Inferior parietal cortex (tissue), 1 donor: ENCODE data around the gene LDLRAD3.

ENCODE experiments used
- DNase-seq: peaks from one replicate; pipeline ENCODE4 v3.0.0-alpha.2; 2016; ENCODE audit errors: extremely low spot score

Gene LDLRAD3

DNA sequence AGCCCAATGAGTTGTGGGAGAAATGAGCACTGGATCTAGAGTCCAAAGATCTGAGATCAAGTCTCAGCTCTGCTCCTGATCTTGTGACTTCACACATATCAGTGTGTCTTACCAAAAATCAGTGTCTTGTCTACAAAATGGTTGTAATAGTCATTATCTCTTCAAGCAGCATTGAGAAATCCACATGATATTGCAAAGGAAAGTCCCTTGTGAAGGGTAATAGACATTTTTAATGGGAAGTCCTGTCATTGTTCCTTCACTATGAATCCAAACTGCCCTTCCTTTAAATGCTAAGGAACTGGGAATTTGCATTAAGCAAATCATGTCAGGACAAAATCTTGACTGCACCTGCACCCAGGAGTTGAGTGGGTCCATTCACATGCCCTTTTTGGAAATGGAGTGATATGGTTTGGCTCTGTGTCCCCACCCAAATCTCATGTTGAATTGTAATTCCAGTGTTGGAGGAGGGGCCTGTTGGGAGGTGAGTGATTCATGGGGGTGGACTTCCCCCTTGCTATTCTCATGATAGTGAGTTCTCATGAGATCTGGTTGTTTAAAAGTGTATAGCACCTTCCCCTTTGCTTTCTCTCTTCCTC is 294.3 kb downstream of the LDLRAD3 start:
- DNase-seq = no peak

DNA sequence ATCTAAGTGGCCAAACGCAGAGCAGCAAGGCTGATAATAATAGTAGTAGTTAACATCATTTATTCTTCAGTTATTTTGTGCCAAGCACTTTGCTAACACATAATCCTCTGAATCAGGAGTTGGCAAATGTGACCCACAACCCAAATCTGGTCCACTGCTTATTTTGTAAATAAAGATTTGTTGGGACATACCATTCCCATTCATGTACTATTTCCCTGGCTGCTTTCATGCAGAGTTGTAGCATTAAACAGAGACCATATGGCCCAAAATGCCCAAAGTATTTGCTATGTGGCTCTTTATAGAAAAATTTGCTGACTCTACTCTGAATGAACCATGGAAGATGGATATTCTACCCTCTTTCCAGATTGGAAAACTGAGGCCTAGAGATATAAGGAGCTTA is 295.0 kb downstream of the LDLRAD3 start:
- DNase-seq = no peak

DNA sequence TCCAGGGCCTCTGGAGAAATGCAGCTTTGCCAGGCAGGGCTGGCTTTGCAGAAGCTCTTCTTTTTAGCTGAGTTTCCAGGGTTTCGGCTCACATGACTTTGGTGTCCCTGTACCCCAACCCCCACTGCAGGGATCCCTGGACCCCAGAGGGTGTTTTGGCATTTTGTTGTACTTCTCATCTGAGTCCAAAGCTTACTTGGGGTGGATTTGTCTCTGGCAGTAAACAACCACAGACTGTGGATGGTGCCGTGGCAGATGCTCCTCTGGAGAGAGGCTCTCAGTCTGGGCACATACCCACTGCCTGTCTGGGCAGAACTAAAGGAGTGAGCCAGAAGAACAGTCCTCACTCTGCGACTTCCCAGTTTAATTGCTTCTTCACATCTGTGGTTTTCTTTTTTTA is 295.8 kb downstream of the LDLRAD3 start:
- DNase-seq = peak; percentile 37

DNA sequence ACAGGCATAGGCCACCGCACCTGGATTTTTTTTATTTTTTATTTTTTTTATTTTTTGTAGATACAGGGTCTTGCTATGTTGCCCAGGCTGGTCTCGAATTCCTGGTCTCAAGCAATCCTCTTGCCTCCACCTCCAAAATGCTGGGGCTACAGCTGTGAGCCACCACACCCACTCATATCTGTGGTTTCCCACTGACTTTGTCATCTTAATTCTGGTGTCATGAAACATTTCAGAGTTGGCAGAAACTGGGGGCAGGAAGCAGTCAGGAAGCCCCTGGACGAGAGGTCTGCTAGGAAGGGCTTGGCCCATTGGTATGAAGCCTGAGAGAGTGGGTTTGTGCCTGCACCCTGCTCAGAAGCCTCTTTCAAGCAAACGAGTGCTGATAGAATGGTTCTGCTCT is 296.3 kb downstream of the LDLRAD3 start:
- no peak for DNase-seq

DNA sequence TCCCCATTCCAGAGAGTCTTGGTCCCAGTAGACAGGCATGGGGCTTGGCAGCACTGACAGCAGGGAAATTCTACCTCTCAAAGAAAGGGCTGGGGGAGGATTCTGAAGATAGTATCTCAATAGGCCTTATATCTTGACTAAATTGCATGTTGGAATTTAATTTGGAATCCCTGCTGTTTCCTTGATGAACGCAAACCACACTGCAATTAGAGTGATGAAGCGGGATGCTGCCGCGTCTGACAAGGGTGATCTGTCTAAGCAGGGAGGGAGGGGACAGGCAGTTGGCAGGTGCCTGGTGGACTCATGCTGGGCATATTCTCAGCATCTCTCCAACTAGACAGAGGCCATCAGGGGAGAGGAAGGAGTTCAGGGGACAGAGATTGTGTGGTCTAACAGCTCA is 296.9 kb downstream of the LDLRAD3 start:
- DNase-seq = no peak

DNA sequence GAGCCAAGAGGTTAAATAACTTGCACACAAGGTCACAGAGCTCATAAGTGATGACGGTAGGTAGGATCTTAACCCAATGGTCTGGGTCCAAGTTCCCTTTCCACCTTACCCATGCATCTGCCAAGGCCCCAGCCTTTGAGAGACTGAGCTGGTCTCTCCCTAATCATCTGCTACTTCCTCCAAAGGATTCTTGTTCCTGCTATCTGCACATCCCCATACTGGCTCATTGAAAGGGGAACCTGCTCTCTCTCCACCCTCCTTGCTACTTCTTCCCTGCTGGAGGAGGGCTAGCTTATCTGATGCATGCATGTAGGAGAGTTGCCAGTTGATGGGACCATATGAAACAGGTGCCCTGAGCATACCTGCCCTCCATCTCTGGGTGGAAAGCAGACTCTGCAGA is 297.6 kb downstream of the LDLRAD3 start:
- no peak for DNase-seq

DNA sequence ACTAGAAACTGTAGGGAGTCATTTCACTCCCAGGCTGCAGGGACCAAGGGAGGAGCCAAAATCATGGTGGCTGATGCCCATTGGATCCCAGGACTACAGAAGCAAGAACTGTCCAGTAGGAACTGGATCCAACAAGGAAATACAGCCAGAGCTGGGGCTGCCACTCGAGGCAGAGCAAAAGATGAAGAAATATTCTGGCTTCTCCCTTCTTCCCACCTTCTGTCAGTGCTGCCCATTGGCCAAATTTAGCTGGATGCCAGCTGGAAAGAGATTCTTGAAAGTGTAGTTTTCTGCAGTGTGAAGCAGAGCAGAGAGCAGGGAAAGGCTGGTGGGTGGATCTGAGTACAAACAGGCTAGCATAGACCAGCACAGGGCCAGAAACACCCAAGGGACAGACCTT is 299.8 kb downstream of the LDLRAD3 start:
- DNase-seq = peak; percentile 66

DNA sequence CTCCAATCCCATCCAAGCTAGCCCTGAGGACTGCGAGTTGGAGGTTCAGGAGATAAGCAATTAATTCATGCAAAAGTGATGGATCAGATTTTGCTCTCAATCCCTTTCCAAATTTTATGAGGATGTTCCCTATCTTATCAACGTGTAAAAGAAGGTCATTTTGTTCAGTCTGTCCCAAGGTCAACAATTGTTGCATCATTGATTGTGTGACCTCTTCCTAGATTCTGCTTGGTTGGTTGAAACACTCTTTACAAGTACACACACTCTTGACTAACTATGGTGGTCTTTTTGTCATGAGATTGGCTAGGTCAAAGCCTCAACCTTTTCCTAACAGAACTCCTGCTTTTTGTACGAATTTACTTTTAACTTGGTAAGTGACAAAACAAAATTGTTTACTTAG is 303.6 kb downstream of the LDLRAD3 start:
- no peak for DNase-seq

DNA sequence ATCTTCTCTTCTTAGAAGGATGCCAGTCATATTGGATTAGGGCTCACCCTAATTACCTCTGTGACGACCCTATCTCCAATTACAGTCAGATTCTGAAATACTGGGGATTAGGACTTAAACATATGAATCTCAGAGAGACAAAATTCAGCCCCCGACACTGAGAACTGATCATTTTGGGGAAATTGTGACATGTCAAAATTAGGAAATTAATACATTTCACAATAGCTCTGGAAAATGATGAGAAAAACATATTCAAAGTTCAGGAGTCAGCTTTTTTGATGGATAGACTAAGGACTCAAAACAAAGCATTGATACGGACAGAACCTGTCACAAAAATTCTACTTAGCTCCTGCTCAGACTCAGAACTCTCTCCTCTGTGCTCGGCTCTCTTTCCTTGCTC is 304.6 kb downstream of the LDLRAD3 start:
- DNase-seq = no peak

DNA sequence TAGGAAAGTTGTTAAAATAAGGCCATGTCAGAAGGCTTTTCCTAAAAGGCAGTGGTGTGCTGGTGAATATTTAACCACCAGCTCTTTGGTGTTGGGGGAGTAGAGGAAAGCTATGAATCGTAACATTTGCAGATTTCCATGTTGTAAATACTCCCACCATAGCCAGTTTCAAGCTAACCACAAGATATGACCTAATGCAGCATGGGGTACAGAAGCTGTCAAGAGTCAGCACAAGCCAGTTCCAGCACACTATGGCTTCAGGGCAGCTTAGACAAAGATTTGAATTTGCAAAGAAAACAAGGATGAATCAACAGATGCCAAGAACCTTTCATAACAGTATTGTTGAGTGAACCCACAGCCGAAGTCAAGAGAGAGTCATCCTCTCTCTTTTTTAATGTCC is 305.4 kb downstream of the LDLRAD3 start:
- DNase-seq = no peak

DNA sequence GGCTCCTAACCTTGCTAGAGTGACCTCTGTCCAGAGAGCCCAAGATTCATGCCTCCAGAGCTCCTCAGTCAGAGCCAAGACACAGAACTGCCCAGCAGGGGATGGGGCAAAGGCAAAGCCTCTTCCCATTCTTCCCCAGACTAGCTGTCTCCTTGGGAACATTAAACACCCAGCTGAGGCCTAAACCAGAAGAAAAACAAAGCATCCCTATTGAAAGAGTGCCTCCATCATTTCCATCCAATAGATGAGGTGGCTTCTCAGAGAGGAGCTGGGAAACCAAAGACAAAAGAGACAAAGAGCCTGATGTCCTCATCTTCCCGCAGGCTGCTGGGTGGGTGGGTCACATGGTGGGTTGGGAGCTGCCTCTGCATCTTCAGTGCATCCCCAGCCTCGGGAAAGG is 308.0 kb downstream of the LDLRAD3 start:
- DNase-seq = no peak

DNA sequence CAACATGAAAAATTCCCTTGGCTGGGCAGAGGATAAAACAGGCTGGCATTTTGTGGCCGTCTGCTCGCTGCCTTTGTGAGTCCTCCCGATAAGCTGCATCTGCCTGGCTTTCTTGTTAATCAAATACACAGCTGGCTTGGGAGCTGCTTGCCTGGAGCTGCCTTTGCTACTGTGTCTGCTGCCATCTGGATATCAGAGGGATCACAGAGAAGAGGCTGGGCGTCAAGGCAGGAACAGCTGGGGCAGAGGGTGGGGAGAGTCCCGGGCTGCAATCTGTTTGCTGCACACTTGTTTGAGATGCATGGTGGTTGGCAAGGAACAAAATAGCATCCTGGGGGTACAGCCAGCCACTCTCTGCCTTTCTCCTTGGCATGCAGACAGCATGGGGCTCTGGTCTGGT is 309.4 kb downstream of the LDLRAD3 start:
- DNase-seq = no peak

DNA sequence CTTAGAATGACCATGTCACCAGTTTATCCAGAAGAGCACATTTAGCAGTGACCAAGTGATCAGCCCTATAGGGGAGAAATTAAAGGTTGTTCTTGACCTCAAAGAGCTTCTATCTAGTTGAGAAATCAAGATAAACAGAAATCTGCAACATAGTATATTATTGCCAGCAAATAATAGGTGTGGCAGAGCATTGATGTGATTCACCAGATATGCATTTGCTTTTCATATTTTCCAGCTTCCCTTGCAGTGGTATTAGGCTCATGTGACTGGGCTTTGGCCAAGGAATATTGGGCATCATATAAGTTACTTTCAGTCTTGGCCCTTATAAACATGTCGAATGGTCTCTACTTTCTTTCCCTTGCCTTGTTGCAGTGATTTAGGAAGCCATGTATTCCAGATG is 310.9 kb downstream of the LDLRAD3 start:
- DNase-seq = no peak

DNA sequence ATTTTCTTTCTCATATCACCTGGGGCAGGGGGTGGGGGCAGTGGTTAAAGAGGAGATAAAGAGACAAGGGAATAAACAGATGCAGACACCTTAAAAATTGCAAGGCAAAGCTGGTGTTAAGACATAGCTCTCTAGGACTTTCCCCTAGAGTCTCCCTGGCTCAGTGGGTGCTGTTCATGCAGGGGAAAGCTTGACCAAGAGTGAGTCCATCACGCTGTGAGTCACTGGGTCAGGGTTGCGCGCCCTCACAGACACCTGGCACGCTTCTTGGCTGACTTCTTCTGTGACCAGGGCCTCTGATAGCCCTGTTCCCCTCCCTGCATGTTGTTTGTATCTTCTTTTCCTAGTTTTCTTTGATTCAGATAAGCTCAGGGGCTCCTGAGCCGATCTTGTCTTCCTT is 313.5 kb downstream of the LDLRAD3 start:
- DNase-seq = no peak

DNA sequence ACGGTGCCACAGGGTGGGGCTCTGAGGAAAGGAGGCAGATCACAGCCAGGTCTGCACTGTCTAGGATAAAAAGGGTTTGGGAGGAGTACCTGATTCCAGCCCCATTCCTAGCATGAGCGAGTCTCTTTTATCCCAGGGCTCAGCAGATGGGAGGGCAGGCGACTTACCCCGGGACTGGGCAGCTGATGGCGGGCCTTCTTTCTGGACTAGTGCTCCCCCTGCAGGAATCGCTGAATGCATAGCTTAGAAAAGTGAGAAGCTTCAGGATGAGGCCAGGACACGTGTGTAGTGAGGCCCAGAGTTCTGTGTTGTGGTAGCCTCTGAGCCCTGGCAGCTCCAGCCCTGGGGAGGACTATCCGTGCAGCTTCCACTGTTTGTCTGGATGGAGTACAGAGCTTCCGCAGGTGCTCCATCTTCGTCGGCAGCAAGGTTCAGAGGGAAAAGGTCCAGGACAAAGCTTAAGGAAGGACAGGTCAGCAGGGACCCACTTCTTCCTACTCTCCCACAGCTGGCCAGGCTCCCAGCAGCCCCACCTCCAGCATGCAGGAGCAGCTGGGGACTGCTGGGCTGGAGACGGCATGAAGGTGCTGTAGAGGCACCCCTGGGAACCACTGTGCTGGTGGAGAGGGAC is 315.0 kb downstream of the LDLRAD3 start:
- DNase-seq = peak; percentile 60

DNA sequence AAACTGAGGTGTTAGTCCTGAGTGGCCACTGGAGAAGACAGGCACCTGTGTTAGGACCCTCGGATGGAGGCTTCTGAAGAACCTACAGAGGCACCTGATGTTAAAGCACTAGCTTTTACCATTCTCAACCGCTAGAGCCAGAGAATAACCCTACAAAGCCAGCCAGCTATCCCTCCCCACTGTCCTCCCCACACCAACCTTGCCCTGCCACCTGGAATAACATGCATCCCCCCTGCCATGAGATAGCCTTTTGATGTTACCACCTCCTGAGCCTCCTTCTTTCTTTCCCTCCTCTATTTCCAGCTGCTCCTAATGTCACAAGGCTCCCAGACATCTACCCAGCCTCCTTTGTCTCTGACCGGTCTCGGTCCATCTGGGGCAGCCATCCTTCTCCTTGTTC is 317.2 kb downstream of the LDLRAD3 start:
- DNase-seq = no peak

DNA sequence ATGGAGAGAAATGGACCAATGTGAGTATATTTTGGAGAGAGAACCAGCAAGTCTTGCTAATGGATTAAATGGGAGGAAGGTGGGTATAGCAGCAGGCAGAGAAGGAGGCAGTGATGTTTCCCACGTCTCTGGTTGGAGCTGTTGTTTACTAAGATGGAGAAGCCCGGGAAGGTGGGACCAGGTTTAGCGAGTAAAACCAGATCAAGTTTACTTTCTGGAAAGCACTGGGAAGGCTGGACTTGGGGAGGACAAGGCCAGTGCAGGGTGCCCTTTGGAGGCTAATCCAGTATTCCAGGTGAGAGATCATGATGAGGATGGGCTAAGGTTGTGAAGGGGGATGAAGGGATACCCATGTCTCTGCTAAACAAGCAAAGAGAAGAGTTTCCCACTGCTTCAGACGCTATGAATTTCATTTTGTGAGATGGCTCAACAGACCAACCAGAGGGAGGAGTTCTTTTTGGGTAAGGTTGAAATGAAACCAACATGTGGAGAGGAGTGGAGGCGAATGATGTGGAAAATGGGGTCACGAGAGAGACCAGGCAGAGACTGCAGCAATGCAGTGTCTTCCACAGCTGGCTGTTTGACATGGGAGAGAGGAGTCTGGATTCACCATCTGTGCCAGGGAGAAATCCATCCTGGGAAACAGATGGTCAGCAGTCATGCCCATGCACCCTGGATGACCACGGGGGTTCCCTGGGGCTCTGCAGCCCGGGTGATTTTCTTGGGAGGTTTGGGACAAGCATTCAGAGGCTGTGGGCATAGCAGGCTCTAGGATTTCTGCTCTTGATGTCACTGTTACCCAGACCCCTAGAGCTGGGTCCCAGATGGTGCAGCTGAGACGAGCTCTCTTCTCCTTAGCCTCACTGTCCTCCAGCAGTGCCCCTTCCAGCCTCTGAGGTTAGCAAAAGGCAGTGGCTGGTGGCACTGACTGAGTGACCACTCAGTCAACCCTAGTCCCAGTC is 320.4 kb downstream of the LDLRAD3 start:
- no peak for DNase-seq

DNA sequence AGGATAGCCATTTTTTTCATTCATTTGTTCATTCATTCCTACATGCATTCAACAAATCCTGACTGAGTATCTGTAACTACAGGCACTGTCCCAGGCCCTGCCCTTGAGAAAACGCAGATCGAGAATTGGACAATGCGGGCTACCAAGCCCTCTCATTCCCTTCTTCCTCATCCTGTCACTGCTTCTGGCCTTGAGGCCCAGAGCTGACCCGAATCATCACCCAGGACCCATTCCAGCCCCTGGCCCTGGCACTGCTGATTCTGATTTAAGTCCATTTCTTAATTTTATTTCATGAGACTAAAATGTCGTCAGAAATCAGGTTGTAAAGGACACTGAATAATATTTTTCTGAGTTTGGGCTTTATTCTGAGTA is 321.1 kb downstream of the LDLRAD3 start:
- DNase-seq = no peak

DNA sequence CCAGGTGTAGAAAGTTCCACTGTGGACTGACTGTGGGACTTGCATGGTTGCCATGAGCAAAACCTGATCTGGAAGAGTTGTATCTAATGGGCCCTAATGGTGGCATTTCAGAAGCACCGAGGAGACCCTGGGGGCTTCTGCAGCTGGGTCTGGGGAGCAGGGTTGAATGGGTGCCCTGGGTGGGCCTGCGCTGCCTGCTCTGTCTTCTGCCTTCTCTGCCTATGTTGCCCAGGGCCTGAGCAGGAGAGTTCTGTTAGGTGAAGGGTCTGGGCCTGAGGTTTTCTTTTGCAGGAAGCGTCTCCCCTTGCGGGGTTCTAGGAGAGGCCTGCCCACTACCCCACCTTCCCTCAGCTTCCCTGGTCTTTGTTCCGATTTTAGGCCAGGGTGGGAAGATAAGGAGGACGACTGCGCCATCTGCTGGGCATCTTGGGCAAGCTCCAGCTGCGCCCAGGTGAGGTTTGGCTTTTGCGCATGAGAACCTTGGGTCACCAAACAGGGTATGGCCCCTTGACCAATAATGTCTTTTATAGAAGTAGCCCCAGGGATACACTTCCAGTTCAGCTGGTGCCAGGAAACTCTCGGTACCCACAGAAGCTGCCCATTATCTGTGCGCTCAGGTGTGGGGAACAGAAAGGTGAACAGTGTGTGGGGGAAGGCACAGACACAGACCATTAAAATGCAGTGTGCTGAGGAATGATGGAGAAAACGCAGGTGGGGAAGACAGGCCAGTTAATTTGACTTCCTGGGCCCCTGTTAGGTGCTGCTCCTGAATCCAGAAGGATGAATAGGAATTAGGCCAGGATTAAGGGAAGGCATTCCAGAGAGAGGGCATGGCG is 322.1 kb downstream of the LDLRAD3 start:
- DNase-seq = peak; percentile 50

DNA sequence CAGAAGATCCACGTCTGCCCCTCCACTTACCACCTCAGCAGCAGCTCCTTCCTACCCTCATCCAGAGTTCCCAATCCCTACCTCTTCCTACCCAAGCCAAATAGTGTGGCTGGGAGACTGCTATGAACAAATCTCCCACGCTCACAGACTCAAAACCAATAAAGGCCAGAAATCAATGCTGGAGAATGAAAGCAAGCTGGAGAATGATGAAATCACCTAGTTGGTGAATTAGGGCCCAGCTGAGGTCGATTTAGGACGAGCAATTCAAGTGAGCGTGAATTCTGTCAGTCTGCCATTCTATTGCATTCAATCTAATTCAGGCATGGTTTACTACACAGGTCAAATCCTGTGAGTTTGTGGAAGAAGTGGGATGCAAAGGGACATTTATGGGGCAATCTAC is 322.9 kb downstream of the LDLRAD3 start:
- DNase-seq = no peak

DNA sequence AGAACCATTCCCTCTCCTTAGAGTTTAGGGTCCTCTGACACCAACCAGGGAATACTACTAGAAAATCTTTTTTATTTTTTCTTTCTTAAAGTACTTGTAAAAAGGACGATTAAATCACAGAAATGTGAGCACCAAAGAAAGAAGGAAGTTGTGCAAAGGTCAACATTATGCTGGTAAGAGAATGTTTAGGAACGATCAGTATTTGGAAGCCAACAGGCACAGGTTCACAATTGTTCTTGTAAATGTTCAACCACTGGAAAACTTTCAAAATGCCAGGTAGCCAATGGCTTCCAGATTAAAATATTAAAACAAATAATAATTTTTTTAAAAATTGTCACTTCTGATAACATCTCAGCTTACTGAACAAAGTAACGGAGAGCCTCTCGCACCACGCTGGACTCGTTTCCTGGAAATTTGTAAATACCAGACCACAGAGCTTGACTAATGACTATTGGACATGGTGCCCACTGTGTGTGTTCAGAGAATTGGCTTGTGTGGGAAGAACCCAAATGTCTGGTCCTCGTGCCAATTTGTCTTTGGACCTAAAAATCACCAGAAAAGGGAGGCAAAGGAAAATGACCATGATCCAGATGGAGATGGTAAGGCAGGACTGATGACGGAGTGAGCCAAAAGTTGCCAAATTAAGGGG is 324.6 kb downstream of the LDLRAD3 start:
- no peak for DNase-seq

DNA sequence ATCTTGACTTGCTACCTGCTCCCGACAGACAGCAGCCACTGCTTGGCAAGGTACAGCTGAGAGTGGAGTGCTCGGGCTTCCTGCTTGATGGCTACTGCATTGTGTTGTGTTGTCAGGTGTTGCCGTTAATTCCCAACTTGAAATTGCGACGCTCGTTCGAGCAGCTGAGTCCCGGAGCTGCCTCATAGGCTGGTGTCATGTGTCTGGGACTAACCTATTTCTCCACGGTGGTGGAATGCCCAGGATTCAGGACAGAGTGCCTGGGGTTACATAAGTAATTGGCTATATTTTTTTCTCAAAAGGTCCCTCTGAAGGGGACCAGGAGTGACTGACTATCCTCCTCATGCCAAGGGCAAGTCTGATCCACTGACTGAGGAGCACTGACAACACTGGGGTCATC is 326.8 kb downstream of the LDLRAD3 start:
- no peak for DNase-seq
